ENCODE data around the gene RNF225.
A peak's percentile ranks its signal among the peaks of the same experiment; 100 is the strongest.

The RNF225 gene

DNA sequence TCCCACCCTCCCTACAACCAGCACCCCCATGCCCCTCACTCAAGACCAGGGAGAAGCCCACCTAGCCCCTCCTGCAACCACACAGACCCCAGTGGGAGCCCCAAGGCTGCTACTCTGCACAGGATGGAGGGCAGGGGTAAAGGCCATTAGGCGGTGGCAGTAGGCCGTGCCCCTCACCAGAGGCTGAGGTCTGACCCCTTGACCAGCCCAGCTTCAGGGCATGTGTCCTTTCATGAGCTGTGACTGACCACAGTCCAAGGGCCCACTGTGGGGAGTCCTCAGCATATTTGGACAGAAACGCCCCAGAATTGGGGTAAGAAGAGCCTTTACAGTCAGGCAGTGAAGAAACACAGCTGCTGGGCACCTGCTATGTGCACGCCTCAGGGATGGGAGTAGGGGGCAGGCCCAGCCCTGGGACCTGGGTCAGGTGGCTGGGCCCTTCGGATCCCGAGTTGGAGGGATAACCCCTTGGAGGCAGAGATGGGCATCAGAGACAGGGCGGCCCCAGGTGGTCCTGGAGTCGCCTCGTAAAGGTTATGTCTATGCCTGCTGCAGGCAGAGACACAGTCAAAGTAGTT, 10.1 kb upstream of the RNF225 start:
- intact Hi-C loops (cut with DNase I), result no loop called here
- peak in 3 of 10 donors; percentile 56 to 72 (median 70) for DNase-seq

DNA sequence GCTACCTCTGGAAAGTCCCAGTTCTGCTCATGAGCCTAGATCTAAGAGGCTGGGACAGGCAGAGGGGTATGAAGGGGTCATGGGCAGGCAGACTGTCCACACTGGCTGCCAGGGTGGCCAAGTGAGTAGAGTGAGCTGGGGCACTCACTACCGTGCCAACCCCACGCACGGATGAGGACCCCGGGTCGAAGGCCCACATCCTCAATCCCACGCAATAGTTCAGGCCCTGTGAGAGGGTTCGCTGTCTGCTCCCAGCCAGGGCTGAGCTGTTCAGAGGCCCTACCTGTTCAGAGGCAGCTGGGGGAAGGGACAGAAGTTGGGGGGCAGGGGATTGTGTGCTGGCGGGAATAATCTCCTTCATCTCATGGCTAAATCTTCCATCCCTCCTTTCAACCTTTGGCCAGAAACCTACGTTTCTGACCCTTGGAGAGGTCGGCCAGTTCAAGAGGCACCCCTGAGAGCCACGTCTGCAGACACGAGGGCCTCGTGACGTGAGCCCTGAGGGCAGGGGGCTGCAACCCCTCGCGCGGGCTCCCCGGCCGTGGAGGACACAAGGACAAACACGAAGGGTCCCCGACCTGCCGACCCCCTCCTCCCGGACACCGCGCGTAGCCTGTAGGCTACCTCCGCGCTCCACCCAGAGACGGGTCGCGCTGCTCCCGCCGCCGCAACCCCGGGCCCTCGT, 9.4 kb upstream of the RNF225 start:
- intact Hi-C loops (cut with DNase I), result no loop called here
- peak in 2 of 10 donors; percentile 59 to 83 for DNase-seq

DNA sequence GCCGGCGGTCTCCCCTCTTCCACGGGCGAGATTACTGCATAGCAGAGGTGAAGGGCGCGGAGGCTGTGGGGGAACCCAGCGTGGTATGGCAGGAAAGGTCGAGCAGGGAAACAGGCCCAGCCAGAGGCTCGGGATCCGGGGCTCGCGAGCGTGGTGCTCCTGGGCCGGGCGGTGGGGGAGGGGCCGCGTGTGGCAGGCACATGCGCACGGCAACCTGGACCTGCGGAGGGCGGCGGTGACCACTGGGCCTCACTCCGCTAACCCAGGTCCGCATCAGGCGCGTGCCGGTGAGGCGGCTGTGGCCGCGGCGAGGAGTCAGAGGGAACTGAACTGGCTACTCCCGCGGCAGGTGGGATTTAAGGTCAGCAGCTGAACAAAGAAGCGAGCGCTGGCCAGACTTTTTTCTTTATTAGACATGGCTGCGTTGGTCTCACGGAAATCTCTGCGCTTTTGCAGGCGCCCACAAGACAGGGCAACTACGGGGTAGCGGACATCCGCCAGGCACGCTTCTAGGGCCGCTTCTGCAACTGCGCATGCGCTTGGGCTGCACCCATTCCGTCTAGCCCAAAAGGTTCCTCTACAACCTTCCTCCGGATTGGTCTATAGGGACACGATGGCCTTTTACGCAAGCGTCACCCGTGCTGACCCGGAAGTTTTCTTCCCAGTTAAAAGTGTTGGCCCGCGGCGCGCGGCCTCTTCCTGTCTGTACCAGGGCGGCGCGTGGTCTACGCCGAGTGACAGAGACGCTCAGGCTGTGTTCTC, 8.7 kb upstream of the RNF225 start, which contains the start of gene RPS5:
TSS of gene RPS5 (plus strand) at position 694 of the 762 bp plus-strand sequence. CDS start 869 bp downstream, outside the sequence.
- intact Hi-C loops (cut with DNase I), result no loop called here

DNA sequence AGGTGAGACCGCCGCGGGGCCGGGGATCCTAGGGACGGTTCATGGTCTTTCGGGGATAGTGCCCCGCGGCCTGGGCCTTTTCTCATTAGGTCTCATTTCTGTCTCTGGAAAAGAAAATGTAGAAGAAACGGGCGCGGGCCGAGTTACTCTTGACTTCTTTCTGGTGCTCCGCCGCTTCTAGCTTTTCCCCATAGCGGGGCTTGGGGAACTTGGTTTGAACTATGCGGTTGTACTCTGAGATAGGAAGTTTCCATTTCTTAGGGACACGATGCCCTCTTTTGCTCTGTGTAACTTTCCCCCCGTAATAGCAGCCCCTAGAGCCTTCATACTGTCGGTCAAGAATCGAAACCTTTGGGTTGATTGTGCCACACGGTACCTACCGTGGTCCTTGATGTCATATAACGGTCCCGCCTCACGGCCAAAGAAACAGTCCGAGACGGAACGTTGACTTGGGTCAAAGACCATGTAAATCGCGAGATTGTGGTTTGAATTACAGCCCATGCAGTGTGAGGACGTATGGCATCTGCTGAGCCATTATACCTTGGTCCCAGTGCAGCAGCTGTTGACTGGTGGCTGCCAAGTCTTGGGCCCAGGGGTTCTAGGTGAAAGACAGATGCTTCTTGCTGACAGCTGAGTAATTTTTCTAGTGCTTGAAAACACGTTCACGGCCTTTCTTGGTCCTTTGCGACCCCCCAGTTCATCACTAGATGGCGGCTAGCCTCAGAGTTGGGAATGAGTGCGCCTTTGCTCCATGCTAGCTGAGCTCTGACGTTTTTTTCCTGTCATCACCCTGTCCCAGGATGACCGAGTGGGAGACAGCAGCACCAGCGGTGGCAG, 7.9 kb upstream of the RNF225 start:
- intact Hi-C loops (cut with DNase I), result no loop called here
- peak in 2 of 10 donors; percentile 28 to 62 for DNase-seq

More for the DNA sequence above, 8.7 kb upstream of the RNF225 start, which contains the start of gene RPS5:
- peak; percentile 94 to 99 (median 96) for DNase-seq

DNA sequence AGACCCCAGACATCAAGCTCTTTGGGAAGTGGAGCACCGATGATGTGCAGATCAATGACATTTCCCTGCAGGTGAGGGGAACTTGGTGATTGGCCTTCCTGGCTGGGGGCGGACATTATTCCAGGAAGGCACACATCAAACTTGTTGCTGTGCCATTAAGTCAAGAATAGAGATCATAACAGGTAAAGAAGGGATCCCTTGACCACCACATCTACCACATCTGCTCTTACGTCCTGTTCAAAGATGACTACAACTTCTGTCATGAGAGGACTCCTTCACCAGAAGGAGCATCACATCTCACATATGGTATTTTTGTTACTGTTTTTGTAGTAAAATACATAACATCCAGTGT, 7.3 kb upstream of the RNF225 start:
- peak in 1 of 10 donors; percentile 42 for DNase-seq
- intact Hi-C loops (cut with DNase I), result no loop called here

DNA sequence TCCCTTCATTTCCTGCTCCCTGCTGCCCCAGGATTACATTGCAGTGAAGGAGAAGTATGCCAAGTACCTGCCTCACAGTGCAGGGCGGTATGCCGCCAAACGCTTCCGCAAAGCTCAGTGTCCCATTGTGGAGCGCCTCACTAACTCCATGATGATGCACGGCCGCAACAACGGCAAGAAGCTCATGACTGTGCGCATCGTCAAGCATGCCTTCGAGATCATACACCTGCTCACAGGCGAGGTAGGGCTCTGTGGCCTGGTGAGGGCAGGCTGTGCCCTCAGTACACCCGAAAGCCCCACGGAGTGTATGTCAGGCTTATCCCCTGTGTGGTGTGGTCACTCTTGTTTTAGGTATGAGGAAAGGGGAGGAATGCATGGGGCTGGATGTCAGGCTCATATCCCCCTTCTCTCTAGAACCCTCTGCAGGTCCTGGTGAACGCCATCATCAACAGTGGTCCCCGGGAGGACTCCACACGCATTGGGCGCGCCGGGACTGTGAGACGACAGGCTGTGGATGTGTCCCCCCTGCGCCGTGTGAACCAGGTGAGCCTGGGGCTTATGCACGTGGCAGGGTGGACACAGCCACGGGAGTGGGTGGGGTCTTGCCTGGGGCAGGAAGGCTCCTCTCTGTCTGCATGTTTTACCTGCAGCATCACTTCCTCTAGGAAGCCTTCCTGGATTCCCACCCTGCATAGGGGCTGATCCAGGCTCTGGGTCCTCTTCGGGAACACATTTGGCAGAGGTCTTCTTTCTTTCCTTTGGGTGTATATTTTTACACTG, 2.3 kb upstream of the RNF225 start:
- intact Hi-C loops (cut with DNase I), result no loop called here
- DNase-seq, result peak in 3 of 10 donors; percentile 40 to 73 (median 40)

DNA sequence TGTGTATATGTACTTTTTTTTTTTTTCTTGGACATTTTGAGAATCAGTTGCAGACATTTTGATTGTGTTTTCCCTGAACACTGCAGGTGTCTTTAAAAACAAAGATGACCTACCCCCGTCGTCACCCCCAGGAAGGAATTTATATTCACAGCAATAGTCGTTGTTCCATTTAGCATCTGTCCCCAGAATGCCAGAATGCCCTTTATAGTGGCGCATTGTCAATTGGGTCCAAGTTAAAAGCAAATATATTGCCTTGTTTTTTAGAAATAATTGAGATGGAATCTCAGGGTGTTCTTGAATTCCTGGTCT, 1.8 kb upstream of the RNF225 start:
- DNase-seq, result no peak
- intact Hi-C loops (cut with DNase I), result no loop called here

DNA sequence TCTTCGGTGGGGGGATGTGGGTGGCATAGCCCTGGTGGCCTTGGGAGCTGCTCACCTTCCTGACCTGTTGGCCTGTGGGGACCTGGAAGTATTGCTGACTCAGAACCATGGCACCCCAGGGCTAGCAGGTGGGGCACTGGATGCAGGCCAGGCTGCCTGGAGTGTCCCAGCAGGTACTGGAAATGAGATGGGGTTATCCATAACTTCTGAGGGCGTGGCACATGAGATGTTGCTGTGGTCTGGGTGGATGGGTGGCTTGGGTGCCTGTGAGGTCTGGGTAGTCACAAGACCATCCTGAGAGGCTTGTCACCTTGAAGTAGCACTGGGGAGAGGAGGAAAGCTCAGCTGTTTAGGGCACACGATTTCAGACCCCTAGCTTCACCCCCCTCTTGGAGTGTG, 636 bp upstream of the RNF225 start:
- intact Hi-C loops (cut with DNase I), result no loop called here
- peak in 2 of 10 donors; percentile 51 to 56 for DNase-seq

DNA sequence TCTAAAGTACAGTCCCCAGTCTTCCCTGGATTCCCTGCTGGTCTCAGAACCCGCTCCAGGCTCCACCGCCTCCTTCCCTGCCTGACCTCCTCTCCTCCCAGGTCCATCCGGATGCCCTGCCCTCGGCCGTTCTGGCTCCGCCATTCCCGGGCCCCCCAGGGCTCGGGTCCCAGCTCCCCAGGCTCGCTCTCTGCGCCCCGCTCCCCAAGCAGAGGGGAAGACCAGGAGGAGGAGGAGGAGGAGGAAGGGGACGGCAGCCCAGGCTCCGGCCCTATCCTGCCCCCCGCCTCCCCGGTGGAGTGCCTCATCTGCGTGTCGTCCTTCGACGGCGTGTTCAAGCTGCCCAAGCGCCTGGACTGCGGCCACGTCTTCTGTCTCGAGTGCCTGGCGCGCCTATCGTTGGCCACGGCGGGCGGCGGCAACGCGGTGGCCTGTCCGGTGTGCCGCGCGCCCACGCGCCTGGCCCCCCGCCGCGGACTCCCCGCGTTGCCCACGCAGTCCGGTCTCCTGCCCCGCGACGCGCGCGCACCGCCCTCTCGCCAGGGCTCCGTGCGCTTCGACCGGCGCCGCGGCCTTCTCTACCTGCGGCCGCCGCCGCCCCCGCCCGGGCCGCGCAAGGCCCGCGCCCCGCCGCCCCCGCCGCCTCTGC, 647 bp downstream of the RNF225 start:
- intact Hi-C loops (cut with DNase I), result no loop called here
- peak in 3 of 10 donors; percentile 55 to 66 (median 64) for DNase-seq

DNA sequence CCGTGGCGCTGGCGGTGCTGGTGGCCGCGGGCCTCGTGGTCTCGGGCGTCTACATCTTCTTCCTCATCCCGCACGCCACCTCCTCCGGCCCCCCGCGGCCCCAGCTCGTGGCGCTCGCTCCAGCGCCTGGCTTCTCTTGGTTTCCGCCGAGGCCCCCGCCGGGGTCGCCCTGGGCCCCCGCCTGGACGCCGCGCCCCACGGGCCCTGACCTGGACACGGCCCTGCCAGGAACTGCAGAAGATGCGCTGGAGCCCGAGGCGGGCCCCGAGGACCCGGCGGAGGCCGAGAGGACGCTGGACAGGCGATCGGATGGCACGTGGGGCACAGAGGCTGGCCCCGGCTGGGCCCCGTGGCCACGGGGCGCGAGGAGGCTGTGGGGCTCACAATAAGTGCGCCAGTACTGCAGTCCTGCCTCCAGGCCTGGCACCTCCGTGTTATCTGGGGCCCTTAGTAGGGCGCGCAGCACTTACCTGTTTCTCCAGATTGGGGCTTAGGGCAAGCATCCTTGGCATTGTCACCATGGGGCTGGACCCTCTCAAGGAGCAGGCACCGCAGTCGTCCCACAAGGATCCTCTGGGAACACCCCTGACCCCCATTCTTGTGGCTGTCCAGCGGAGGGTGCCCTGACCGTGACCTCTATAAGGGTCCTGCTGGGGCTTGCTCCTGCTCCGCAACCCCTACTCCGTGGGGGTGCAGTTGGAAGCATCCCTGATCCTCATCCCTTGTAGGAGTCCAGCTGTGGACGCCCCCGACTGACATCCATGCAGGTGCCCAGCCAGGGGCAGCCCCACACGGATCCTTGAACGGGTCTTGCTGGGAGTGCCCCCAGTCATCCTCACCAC, 1.5 kb downstream of the RNF225 start:
- DNase-seq, result peak in 2 of 10 donors; percentile 67 to 82
- intact Hi-C loops (cut with DNase I), result no loop called here

DNA sequence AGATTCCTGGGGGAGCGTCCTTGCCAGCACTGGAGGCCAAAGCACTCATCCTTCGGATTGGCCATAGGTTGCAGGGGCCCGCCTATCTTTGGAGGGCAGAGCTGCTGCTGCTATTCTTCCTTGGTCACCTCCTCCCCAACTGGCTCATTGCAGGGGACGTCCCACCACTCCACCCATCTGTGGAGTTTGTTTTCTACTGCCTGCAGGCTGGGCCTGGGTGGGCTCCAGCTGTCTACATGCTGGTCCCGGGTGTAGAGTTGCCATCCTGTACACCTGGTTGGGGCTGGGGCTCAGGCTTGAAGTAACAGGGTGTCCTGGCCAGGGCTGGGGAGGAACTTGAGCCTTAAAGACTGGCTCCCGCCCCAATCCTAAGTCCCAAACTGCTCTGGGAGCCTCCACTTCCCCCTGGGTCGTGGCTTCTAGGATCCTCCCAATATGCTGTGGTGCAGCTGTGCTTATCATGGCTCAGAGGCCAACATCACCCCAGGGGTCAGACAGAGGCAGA, 2.1 kb downstream of the RNF225 start:
- intact Hi-C loops (cut with DNase I), result no loop called here

DNA sequence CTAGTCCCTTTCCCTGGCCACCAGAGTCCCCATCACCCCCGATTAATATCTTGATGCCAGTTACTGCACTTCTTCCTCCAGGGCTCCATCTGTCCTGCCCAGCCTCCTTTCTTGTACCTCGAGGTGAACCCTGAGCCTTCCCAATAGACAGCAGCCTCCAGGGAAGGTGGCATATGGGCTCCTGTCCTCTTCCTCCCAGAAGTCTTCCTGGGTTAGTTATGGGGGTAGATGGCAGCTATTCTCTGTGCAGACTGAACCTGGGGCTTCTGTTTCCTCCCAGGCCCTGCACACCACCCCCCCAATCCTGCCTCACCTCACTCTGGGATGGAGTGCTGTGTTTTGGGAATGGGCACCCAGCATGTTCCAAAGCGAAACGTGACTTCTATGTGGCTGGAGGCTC, 2.6 kb downstream of the RNF225 start:
- peak in 1 of 10 donors; percentile 15 for DNase-seq
- intact Hi-C loops (cut with DNase I), result no loop called here

More for the DNA sequence above, 2.1 kb downstream of the RNF225 start:
- no peak for DNase-seq

DNA sequence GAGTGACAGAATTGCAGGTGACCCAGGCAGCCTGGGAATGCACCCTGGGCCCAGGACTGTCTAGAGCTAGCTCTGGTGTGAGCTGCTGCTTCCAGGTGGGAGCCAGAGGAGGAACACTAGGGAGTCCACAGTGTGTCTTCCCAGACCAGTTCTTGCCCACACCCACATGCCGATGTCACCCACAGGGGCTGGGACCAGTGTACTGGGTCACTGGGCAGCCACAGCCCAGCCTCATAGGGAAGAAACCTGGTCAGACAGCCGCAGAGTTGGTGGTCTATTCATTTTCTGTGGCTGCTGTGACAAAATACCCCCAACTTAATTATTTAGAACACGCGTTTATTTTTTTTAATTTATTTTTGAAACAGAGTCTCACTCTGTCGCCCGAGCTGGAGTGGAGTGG, 3.1 kb downstream of the RNF225 start:
- DNase-seq, result peak in 1 of 10 donors; percentile 39
- intact Hi-C loops (cut with DNase I), result no loop called here

DNA sequence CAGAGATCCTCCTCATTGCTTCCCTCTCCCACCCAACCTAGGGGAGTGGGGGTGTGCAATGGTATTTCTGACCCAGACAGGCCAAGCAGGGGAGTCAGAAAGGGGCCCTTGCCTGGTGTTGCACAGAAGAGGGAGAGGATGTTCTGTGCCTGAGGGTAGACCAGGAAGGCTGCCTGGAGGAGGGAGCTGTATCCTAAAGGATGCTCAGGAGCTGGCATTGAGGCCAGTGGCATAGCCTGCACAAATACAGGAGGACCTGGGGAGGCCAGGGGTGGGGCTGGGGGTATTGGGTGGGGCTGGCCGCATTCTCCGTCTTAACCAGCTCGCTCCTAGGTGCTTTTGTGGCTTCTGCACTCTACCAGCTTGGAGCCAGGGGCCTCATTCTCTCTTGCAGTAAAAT, 4.4 kb downstream of the RNF225 start:
- DNase-seq, result peak in 1 of 10 donors; percentile 63
- intact Hi-C loops (cut with DNase I), result no loop called here

DNA sequence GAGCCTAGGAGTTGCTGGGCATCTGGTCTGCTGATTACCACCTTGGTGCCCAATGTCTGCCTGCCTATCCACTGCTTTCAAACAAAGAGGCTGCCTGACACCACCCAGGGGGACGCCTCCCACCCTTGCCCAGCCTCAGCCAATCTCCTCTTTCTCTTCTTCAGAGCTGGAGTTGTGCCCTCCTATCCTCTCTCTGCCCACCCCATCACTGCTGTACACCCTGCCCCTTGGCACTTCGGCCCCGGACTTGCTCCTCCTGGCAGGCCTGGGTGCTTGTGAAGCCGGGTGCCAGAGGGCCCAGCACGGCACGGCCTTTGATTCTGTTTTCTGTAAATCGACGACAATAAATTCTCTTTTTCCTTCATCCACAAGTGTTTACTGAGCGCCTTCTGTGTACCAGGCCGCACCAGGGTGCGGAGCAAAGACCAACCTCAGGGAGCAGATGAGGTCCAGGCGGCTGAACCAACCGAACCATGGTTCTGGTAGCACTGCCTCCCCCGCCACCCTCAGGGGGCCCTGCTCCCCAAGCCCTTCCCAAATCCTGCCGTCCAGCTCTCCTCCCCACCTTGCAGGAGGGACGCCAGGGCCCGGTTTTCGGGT, 5.0 kb downstream of the RNF225 start:
- DNase-seq, result peak; percentile 25 to 94 (median 54)
- intact Hi-C loops (cut with DNase I), result no loop called here

DNA sequence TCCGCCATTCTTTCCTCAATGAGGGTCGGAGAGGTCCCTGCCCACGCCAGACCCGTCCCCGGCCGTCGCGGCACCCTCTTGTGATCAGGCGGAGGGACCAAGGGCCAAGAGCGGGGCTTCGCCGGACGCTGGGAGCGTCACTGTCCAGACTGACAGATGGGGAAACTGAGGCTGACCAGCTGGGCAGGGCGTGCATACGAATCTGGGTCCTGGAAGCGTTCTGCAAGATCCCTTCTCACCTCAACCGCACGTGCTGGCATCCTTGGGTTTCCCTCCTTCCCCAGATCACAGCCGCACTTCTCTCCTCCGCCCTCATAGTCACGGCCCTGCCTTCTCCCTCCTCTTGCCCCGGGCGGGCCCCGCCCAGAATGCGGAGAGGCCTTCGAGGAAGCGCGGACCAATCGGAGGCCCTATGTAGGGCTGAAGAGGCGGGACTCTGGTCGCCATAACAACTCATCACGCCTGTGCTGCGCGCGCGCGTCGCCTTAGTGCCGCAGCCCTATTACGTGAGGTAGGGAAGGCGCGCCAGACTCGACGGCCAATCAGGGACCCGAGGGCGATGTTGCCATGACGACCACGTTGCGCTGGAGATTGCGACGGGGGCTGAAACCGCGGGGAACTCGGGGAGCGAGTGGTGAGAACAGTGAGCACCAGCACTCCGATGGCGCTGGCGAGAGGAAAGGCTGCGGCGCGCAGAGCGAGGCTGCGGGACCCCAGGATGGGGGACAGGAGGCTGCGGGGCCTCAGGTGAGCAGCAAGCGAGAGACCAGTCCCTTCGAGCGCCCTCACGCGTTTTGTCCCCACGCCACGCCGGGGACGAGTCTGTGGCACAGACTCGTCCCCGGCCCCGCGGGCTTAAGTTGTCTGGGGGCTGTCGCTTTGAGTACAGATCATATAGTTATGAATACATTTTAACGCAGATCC, 5.7 kb downstream of the RNF225 start:
- peak; percentile 99 to 100 (median 100) for DNase-seq
- intact Hi-C loops (cut with DNase I), result no loop called here

Measured in posterior cingulate gyrus (tissue), 11 donors.